GM18517 (cell line): ENCODE results near the gene ZNF790.

Experiments used
- ATAC-seq: cut with Tn5 transposase; IDR thresholded peaks from one replicate; pipeline ENCODE4 v1.9.1; 2021; ENCODE audit warnings: mild to moderate bottlenecking, moderate library complexity; ENCODE audit not compliant: unreplicated experiment

ZNF790 gene

DNA sequence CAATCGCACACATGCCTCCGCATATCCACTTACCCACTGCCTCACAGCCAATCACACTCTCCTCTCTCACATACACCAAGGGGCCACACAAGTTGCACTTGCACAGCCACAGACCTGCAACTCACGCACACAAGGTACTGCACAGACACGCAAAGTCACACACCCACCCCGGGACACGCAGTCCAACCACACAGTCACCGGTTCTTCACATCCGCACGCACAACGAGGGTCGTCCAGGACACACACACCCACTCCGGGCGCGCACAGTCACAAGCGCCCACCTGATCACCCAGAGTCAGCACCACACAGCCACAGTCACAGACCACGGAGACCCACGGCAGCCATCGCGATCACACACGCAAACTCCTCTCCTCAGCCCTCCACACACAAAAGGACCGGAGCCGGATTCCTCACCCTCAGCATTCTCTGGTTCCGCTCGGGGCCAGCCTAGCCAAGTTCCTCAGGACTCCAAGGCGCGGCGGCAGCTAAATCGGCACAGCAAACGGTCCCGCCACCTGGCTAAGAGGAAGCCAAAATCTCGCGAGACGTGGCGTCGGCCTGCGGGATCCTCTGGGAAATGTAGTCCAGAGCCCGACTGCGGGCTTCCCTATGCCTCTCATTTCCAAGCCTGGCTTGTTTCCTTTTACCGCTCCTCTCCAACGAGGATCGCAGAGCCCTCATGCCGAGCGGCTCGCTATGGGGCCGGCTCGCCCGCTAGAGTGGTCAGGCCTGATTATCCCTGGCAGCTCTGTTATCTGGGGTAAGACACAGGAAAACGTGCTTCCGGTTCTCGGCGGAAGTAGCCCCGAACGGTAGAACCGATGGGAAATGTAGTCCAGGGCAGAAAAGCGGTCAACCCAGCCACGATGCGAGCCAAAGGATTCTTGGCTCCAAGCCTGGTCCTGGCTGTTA, 65.6 kb downstream of the ZNF790 start, which contains the start of gene ZNF850:
ZNF850 (minus strand) TSS at position 497 of the 912 bp plus-strand sequence. CDS start 10,201 bp downstream, outside the sequence.
- ATAC-seq = peak; percentile 92

DNA sequence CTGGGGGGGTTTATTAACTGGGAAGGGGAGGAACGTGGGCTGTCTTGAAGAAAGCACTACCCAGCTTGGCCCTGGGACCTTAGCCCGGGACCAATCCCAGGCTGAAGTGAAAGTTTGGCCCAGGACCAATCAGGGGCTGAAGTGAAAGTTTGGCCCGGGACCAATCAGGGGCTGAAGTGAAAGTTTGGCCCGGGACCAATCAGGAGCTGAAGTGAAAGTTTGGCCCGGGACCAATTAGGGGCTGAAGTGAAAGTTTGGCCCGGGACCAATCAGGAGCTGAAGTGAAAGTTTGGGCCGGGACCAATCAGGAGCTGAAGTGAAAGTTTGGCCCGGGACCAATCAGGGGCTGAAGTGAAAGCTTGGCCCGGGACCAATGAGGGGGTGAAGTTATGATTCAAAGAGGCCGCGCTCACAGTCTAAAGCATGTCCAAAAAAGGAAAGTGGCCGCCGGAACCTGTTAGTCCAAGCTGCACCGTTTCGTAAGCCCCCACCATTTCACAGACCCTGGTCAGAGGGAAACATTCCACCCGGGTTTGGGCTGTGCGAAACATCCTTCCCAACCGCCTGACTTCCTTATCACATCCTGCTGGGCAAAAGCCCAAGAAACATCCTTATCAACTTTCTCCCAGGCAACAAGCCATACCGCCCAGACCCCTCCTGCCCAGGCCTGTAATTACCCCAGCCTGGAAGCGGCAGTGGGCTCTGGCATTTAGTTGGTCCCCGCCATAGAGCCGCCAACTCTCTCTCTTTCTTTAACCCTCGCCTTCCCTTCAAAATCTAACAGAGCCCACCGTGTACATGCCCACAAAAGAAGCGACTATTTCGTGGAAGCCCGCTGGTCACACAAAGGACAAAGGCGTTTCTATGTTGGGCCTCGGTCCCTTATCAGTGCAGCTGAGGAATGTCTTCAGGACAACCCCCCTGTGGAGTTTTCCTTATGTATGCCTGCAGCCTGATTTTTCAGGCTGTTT, 66.6 kb downstream of the ZNF790 start:
- no peak for ATAC-seq
